Body of pancreas (tissue), 4 donors: Measurements from ENCODE around the gene ATAT1. TPM values are rescaled to one million over a fixed set of nuclear protein-coding genes. Genes with fewer than 3 reads are reported as not detected.
A peak's percentile ranks its signal among the peaks of the same experiment; 100 is the strongest.

ENCODE experiments used
- ATAC-seq: fragments of 150-250 bp; one replicate; pipeline ENCODE4 v1.9.1; 2016
- DNase-seq, 4 donors: peaks; one replicate each; pipeline ENCODE4 v3.0.0-alpha.2; 2019
- H3K27ac ChIP-seq, 4 donors: fragments of 200-600 bp; sonication (generic); 1 replicate in 3 of 4; 2 replicates in 1 of 4; pipeline versions ENCODE4 v1.5.1 to v1.6.1; 2016 to 2019; ENCODE audit warnings: mild to moderate bottlenecking in 1 of 4, mixed read lengths in 1 of 4, moderate library complexity in 1 of 4
- H3K27me3 ChIP-seq, 2 donors: fragments of 200-600 bp; sonication (generic); one replicate each; pipeline ENCODE4 v1.6.0; 2016; ENCODE audit warnings: mild to moderate bottlenecking in 1 of 2
- H3K36me3 ChIP-seq, 2 donors: fragments of 200-600 bp; sonication (generic); replicated peaks in 1 of 2; 2 replicates each; pipeline ENCODE4 v1.5.1; 2016; ENCODE audit warnings: low read depth in 2 of 2; ENCODE audit not compliant: insufficient read depth in 1 of 2
- H3K4me1 ChIP-seq: fragments of 200-600 bp; sonication (generic); one replicate; pipeline ENCODE4 v1.6.0; 2016
- H3K4me3 ChIP-seq, 2 donors: fragments of 200-600 bp; sonication (generic); 1 replicate in 1 of 2; 2 replicates in 1 of 2; pipeline ENCODE4 v1.5.1; 2016 to 2019
- H3K9me3 ChIP-seq, 3 donors: fragments of 200-600 bp; sonication (generic); 1 replicate in 2 of 3; 2 replicates in 1 of 3; pipeline ENCODE4 v1.5.1; 2016
- POLR2A ChIP-seq, 3 donors: fragments of 450-650 bp; IDR thresholded peaks; one replicate each; pipeline ENCODE4 v1.6.1; 2016; ENCODE audit warnings: antibody characterized with exemption in 3 of 3, mild to moderate bottlenecking in 2 of 3
- WGBS, 2 donors: methylation state at CpG; one replicate each; pipeline ENCODE4 v1.1.5; 2017; 5-methylcytosine and 5-hydroxymethylcytosine counted together
- intact Hi-C: fragments of 100-400 bp; cut with DNase I; formaldehyde crosslinking; loops from one replicate; pipeline ENCODE4 v1.15.1; 2023
- total RNA-seq, 2 donors: library from RNA; depleted of rRNA; stranded (reverse); fragments of >200 nt; gene quantifications; one replicate each; pipeline ENCODE4 v1.1.0, GENCODE V29; 2016
- TF ChIP-seq, protein P1 (sequence below), 7 experiments: fragments of 450-650 bp in 4 of 7; fragments of 200-600 bp in 3 of 7; sonication (generic) in 3 of 7; IDR thresholded peaks; one replicate each; pipeline ENCODE4 v1.5.1; 2016 to 2019; ENCODE audit warnings: antibody characterized with exemption in 7 of 7

Gene ATAT1
- total RNA-seq, 2 donors from 2014 or later = 2.0 to 5.4 TPM

- H3K4me1 ChIP-seq = peaks cover 69% of the 10 kb centered on the region
- WGBS, 2 donors = 15 to 18% methylated on average over 15 to 22 of the region's 22 CpGs
- peak overlapping the region; percentile 53 to 68 for H3K4me3 ChIP-seq
- TF ChIP-seq POLR2A (IDR thresholded peaks at IDR 0.05) = peak in 1 of 3 donors; percentile 20
- TF ChIP-seq, protein P1, sequence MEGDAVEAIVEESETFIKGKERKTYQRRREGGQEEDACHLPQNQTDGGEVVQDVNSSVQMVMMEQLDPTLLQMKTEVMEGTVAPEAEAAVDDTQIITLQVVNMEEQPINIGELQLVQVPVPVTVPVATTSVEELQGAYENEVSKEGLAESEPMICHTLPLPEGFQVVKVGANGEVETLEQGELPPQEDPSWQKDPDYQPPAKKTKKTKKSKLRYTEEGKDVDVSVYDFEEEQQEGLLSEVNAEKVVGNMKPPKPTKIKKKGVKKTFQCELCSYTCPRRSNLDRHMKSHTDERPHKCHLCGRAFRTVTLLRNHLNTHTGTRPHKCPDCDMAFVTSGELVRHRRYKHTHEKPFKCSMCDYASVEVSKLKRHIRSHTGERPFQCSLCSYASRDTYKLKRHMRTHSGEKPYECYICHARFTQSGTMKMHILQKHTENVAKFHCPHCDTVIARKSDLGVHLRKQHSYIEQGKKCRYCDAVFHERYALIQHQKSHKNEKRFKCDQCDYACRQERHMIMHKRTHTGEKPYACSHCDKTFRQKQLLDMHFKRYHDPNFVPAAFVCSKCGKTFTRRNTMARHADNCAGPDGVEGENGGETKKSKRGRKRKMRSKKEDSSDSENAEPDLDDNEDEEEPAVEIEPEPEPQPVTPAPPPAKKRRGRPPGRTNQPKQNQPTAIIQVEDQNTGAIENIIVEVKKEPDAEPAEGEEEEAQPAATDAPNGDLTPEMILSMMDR (IDR thresholded peaks at IDR 0.05) = no peak
- H3K27ac ChIP-seq = peak overlapping the region; percentile 79 to 98 (median 92)
- H3K27me3 ChIP-seq = no peaks in the 10 kb centered on the region
- no peaks in the 10 kb centered on the region for H3K36me3 ChIP-seq
- ATAC-seq = no peak
- intact Hi-C loops = no loop called here
- no peak for DNase-seq
- H3K9me3 ChIP-seq = no peaks in the 10 kb centered on the region
Observed at GRCh38 chr6:30687659-30688431, 61.2 kb downstream of the ATAT1 start.

DNA sequence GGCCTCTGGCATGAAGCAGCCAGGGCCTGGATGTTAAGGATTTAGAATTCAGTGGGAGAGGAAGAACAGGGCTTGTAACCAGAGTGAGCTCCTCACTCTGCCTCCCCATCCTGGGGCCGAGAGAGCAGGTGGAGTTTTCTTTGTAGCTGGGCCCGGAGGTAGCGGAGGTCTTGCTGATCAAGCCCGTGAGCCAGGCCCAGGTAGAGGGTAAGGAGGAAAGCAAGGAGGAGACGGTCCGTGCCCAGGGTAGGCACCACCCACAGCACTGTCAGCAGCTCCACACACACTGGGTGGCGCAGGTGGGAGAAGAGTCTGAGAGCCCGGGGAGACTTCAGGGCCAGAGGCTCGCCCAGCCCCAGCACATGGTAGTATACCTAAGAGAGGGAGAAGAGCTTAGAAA is 61.9 kb downstream of the ATAT1 start:
- no peaks in the 10 kb centered on the region for H3K9me3 ChIP-seq
- WGBS, 2 donors = 77 to 81% methylated on average over 4 to 9 of the region's 9 CpGs
- no peaks in the 10 kb centered on the region for H3K36me3 ChIP-seq
- ATAC-seq (no peak), DNase-seq (no peak)
- H3K27ac ChIP-seq = peak overlapping the region; percentile 79 to 98 (median 92)
- intact Hi-C loops = no loop called here
- TF ChIP-seq POLR2A (IDR thresholded peaks at IDR 0.05) = no peak
- TF ChIP-seq, protein P1 (IDR thresholded peaks at IDR 0.05) = no peak
- no peaks in the 10 kb centered on the region for H3K27me3 ChIP-seq
- H3K4me3 ChIP-seq = no peak overlapping the region
- H3K4me1 ChIP-seq = peaks cover 62% of the 10 kb centered on the region

DNA sequence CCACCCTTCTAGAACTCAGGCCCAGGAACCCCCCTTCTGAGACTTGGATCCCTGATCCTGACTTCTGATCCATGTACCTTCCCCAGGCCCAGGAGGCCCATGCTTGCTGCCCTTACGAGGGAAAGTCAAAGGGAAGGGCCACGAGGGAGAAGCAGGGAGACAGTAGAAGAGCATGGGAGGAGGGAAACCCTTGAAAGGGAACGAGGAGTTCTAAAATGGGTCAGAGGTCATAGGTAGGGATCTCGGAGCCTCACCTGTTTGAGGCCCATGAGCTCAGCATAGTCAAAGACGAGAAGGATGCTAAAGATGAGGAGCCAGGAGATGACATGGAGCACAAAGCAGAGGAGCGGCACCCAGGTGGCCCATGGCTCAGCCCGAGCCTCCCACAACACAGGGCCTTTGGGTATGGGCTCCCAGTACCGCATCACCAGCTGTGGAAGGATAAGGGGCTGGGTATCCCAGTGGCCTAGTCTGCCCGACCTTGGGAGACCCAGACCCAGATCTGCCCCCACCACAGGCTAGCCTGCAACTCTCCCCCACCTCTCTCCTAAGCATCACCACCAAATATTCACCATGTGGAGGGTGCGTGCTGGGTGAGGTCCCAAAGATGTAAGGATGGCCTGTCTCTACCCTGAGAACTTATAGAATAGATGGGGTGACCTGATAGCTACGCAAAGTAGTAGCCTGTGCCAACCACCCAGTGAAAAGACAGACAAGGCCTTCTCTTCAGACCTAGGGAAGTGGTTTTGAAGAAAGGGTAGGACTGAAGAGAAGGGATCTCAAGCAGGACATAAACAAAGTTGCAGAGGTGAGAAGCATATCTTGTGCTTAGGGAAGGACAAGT is 62.6 kb downstream of the ATAT1 start:
- Histone ChIP-seq H3K4me3 (no peak overlapping the region), H3K27ac (peak overlapping the region in 3 of 4 donors; percentile 90 to 98 (median 95)), H3K9me3 (no peaks in the 10 kb centered on the region), H3K4me1 (peaks cover 61% of the 10 kb centered on the region), H3K27me3 (no peaks in the 10 kb centered on the region), H3K36me3 (no peaks in the 10 kb centered on the region)
- intact Hi-C loops = no loop called here
- WGBS, 2 donors = 78 to 84% methylated on average over 10 of the region's 11 CpGs
- no peak for TF ChIP-seq POLR2A (IDR thresholded peaks at IDR 0.05)
- TF ChIP-seq, protein P1 (IDR thresholded peaks at IDR 0.05) = no peak
- ATAC-seq = no peak
- DNase-seq = no peak

GRCh38 chr6:30689985-30690384 is 63.3 kb downstream of the ATAT1 start:
- Histone ChIP-seq H3K27ac (peak overlapping the region; percentile 64 to 98 (median 82)), H3K4me3 (no peak overlapping the region), H3K4me1 (peaks cover 66% of the 10 kb centered on the region), H3K36me3 (no peaks in the 10 kb centered on the region), H3K27me3 (no peaks in the 10 kb centered on the region), H3K9me3 (no peaks in the 10 kb centered on the region)
- DNase-seq (no peak), ATAC-seq (no peak)
- TF ChIP-seq POLR2A (IDR thresholded peaks at IDR 0.05) = no peak
- TF ChIP-seq, protein P1 (IDR thresholded peaks at IDR 0.05) = no peak
- 48 to 50% methylated on average over 4 of the region's 4 CpGs for WGBS, 2 donors
- intact Hi-C loops = no loop called here
